Ovary (tissue), 9 donors: ENCODE data around the gene PRDM16. TPM values are rescaled to one million over a fixed set of nuclear protein-coding genes. Genes with fewer than 3 reads are reported as not detected.

ENCODE experiments used
- DNase-seq, 5 donors: peaks; one replicate each; pipeline ENCODE4 v3.0.0-alpha.2; 2019 to 2020
- H3K27ac ChIP-seq, 2 donors: fragments of 200-600 bp; one replicate each; pipeline versions ENCODE4 v1.5.1 to v1.8.0; 2019 to 2022
- H3K27me3 ChIP-seq: fragments of 200-600 bp; one replicate; pipeline ENCODE4 v1.8.0; 2022
- H3K36me3 ChIP-seq: fragments of 200-600 bp; sonication (generic); one replicate; pipeline ENCODE4 v1.5.1; 2019
- H3K4me1 ChIP-seq: one replicate; pipeline ENCODE4 v1.8.1; 2013; ENCODE audit warnings: mild to moderate bottlenecking, moderate library complexity; ENCODE audit not compliant: insufficient read depth
- H3K4me3 ChIP-seq: fragments of 200-600 bp; sonication (generic); one replicate; pipeline ENCODE4 v1.5.1; 2017
- H3K9me3 ChIP-seq, 2 donors: fragments of 200-600 bp in 1 of 2; sonication (generic) in 1 of 2; one replicate each; pipeline versions ENCODE4 v1.5.1 to v1.8.1; 2013 to 2019; ENCODE audit warnings: mild to moderate bottlenecking in 1 of 2, moderate library complexity in 1 of 2
- CTCF ChIP-seq, 3 donors: fragments of 450-650 bp in 2 of 3; fragments of 200-600 bp in 1 of 3; IDR thresholded peaks; one replicate each; pipeline versions ENCODE4 v1.5.1 to v1.8.0; 2016 to 2022; ENCODE audit warnings: antibody characterized with exemption in 3 of 3, mild to moderate bottlenecking in 1 of 3
- EP300 ChIP-seq: sonication (generic); formaldehyde crosslinking; IDR thresholded peaks from one replicate; pipeline ENCODE4 v1.6.1; 2017; ENCODE audit warnings: antibody characterized with exemption
- POLR2A ChIP-seq: fragments of 450-650 bp; IDR thresholded peaks from one replicate; pipeline ENCODE4 v1.6.1; 2017; ENCODE audit warnings: antibody characterized with exemption, mild to moderate bottlenecking, moderate library complexity
- WGBS, 3 donors: extraction: QIAGEN DNeasy Blood & Tissue Kit in 1 of 3; methylation state at CpG; one replicate each; pipeline versions ENCODE4 v1.1.5 to v1.1.7; 2013 to 2017; 5-methylcytosine and 5-hydroxymethylcytosine counted together
- intact Hi-C, 4 donors: fragments of 100-400 bp; cut with DNase I; formaldehyde crosslinking; loops; one replicate each; pipeline versions ENCODE4 v1.11.0 to v1.15.1; 2022 to 2023
- polyA plus RNA-seq, 2 donors: library from polyadenylated mRNA; stranded (reverse); fragments of 200-250 nt in 1 of 2; fragments of 350-450 nt in 1 of 2; fragmentation: Illumina TruSeq in 1 of 2; extraction: RNeasy Lipid Tissue Mini Kit (QIAGEN cat#74804) in 1 of 2; gene quantifications; one replicate each; pipeline ENCODE4 v1.2.3, GENCODE V29; 2013 to 2014
- total RNA-seq, 7 donors: library from RNA; depleted of rRNA in 2 of 7; stranded (reverse); fragments of >200 nt in 2 of 7; fragmentation: NEBNext Ultra II Directional in 3 of 7; extraction: Animal tissue kit (Norgen Biotek cat#: 25700) in 3 of 7; gene quantifications; one replicate each; pipeline versions ENCODE4 v1.1.0 to v1.2.4, GENCODE V29; 2016 to 2023
- donor health status: DM: no; HTN: no; CAD: no; lungs with moderate emphysema.
- donor health status: DM: no; HTN: no; CAD: no.
- donor health status: Bipolar disorder and iron deficiency.
- donor health status: DM: yes; HTN: yes; CAD: no.
- donor health status: DM: no; HTN: no; CAD: no.
- donor health status: DM: yes; HTN: yes; CAD: no.

The PRDM16 gene
- total and polyA plus RNA-seq, 9 donors, result 1.1 to 17.3 (median 3.9) TPM

GRCh38 chr1:3067301-3067670 is 1.7 kb upstream of the PRDM16 start:
- peaks cover 11% of the 10 kb centered on the region for H3K4me1 ChIP-seq
- no peak overlapping the region for H3K4me3 ChIP-seq
- intact Hi-C loops, result loop anchor here (2.0 to 10.0 kb wide), 4 partner anchors 158 to 345 kb away; no protein-coding TSS in a partner anchor
- no peaks in the 10 kb centered on the region for H3K9me3 ChIP-seq
- peaks cover 8% of the 10 kb centered on the region for H3K27me3 ChIP-seq
- WGBS, 3 donors, result 27 to 37% (median 28%) methylated on average over 22 to 29 of the region's 29 CpGs
- TF ChIP-seq POLR2A (no peak), EP300 (no peak), CTCF (IDR thresholded peaks at IDR 0.05) (no peak)
- no peak overlapping the region for H3K27ac ChIP-seq
- H3K36me3 ChIP-seq, result no peaks in the 10 kb centered on the region
- DNase-seq, result peak in 3 of 5 donors; percentile 14 to 35 (median 31)

- Histone ChIP-seq H3K36me3 (no peaks in the 10 kb centered on the region), H3K9me3 (no peaks in the 10 kb centered on the region), H3K4me1 (peaks cover 11% of the 10 kb centered on the region), H3K27me3 (peaks cover 8% of the 10 kb centered on the region), H3K27ac (peak overlapping the region; percentile 48 to 53), H3K4me3 (peak overlapping the region; percentile 43)
- TF ChIP-seq POLR2A (no peak), CTCF (IDR thresholded peaks at IDR 0.05) (no peak), EP300 (no peak)
- peak in 3 of 5 donors; percentile 20 to 51 (median 38) for DNase-seq
- intact Hi-C loops, result loop anchor here (2.0 to 10.0 kb wide), 4 partner anchors 157 to 344 kb away; no protein-coding TSS in a partner anchor
- 3 to 5% (median 4%) methylated on average over 53 to 97 of the region's 97 CpGs for WGBS, 3 donors
Measured at GRCh38 chr1:3067671-3068563, 1.1 kb upstream of the PRDM16 start.

GRCh38 chr1:3069491-3070308 is 697 bp downstream of the PRDM16 start:
- intact Hi-C loops, result loop anchor here (2.0 to 10.0 kb wide), 6 partner anchors 103 to 343 kb away; no protein-coding TSS in a partner anchor
- WGBS, 3 donors, result 0 to 1% (median 0%) methylated on average over 60 to 90 of the region's 91 CpGs
- no peaks in the 10 kb centered on the region for H3K9me3 ChIP-seq
- peak; percentile 24 to 49 (median 36) for TF ChIP-seq CTCF (IDR thresholded peaks at IDR 0.05)
- TF ChIP-seq EP300, result no peak
- no peaks in the 10 kb centered on the region for H3K27me3 ChIP-seq
- no peaks in the 10 kb centered on the region for H3K36me3 ChIP-seq
- DNase-seq, result peak; percentile 72 to 80 (median 76)
- H3K4me1 ChIP-seq, result peaks cover 8% of the 10 kb centered on the region
- H3K4me3 ChIP-seq, result peak overlapping the region; percentile 58
- H3K27ac ChIP-seq, result peak overlapping the region; percentile 90 to 98

GRCh38 chr1:3070309-3070643 is 1.3 kb downstream of the PRDM16 start:
- Histone ChIP-seq H3K27ac (peak overlapping the region; percentile 90 to 98), H3K36me3 (no peaks in the 10 kb centered on the region), H3K9me3 (no peaks in the 10 kb centered on the region), H3K4me1 (peaks cover 8% of the 10 kb centered on the region), H3K27me3 (no peaks in the 10 kb centered on the region), H3K4me3 (peak overlapping the region; percentile 58)
- TF ChIP-seq CTCF (IDR thresholded peaks at IDR 0.05) (no peak), EP300 (no peak), POLR2A (no peak)
- no peak for DNase-seq
- WGBS, 3 donors, result 0 to 3% (median 0%) methylated on average over 10 to 55 of the region's 57 CpGs
- intact Hi-C loops, result loop anchor here in 3 of 4 donors (2.0 to 5.0 kb wide), 4 partner anchors 102 to 337 kb away; no protein-coding TSS in a partner anchor
